Measurements from ENCODE around the gene MPZL3.

- TF ChIP-seq EZH2 (IDR thresholded peaks at IDR 0.05; ENCODE audit: borderline replicate concordance, low read length) (no peak), CTCF (conservative IDR thresholded peaks at IDR 0.05 in 1 of 2, IDR thresholded peaks at IDR 0.05 in 1 of 2; ENCODE audit: extremely low read depth in 1 of 2, insufficient read depth in 1 of 2, low read depth in 1 of 2, low read length in 2 of 2) (no peak)
Measured at GRCh38 chr11:118282606-118283005, 30.4 kb upstream of the MPZL3 start.
